GM21786 (cell line): ENCODE measurements around the gene TSR3.

Experiments used
- ATAC-seq: cut with Tn5 transposase; IDR thresholded peaks from one replicate; pipeline ENCODE4 v1.9.1; 2021; ENCODE audit not compliant: unreplicated experiment

TSR3 gene

DNA sequence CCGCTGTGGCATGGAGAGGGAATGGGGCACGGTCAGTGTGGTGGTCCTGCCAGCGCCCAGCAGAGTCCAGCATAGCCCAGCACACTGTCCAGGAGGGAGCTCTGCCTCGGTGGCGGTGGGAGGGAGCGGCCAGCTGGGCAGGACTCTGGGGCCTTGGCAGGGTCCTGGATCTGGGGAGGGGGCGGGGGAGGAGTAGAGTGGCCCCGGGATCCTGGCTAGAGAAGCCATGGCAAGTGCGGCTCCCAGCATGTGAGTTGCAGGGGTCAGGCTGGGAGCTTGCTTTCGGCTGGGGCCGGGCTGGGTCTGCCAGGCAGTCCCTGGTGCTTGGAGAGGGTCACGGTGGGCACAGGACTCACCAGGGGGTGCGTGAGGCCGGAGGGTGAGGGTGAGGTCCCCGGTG lies 3.9 kb upstream of the TSR3 start:
- no peak for ATAC-seq

DNA sequence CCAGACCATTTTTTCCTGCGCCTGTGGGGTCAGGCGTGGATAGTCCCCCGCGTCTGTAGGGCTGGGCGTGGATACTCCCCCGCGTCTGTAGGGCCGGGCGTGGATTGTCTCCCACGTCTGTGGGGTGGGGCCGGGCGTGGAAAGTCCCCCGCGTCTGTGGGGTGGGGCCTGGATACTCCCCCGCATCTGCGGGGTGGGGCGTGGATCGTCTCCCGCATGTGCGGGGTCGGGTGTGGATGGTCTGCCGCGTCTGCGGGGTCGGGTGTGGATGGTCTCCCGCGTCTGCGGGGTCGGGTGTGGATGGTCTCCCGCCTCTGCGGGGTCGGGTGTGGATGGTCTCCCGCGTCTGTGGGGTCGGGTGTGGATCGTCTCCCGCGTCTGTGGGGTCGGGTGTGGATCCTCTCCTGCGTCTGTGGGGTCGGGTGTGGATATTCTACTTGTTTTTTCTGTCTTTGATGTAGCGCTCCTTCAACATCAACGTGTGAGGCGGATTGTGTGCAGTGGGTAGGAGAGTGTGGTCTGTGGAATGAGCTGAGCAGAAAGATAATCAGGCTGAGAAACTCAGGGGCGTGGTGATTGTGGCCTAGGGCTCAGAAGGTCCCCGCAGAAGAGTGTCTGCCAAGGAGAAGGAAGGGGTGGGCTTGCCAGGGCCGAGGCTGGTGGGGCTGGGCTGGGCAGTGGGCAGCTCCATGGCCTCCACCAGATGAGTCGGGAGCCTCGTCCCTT lies 3.3 kb upstream of the TSR3 start:
- no peak for ATAC-seq

DNA sequence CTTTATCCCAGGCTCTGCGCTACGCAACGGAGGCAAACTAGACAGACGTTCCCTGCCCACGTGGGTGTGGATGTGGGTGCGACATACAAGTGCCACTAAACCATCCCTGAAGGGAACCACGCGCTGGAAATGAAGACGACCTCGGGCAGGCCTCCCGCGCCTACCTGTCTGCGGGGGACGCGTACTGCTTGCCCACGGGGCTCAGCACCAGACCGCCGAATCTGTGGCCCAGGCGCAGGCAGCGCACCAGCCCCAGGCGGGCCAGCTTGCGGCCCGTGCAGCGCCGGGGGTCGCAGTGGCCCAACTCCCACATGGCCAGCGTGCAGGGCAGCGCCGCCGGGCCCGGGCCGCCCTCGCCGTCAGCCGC lies 480 bp downstream of the TSR3 start:
- ATAC-seq, result peak; percentile 8

DNA sequence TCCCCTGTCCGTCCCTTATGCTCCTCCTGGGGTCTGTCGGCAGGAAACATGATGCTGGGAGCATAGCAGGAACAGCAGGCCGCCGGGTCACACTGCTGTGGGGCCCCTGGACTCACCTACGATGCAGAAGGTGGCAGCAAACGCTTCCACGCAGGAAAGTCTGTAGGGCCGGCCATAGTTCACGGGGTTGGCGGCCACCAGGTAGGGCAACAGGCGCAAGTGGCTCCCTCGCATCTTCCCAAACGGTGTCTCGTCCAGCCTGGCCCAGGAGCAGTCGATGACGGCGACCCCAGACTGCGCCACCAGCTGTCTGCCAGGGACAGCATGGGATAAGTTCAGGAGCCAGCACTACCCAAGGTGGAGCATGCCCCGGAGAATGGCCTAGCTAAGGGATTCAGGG lies 987 bp downstream of the TSR3 start:
- no peak for ATAC-seq

GRCh38 chr16:1349951-1350350 lies 1.7 kb downstream of the TSR3 start:
- no peak for ATAC-seq

DNA sequence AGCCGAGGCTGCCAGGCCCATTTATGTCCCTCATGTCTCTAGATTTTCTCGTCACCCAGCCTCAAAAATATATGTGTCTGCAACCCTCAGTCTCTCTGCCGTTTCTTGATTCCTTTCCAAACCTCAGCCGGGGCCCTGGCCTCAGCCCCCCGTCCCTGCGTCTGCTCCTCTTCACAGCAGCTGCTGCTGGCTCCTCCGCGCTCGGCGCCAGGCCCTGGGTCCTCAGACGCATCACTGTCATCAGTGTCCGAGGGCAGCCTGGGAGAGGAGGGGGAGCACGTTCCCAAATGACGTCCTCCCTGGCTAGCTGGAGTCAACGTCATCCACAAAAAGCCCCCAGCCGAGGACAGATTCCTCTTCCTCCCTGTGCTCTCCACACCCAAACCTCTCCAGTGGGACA lies 2.3 kb downstream of the TSR3 start:
- ATAC-seq, result no peak

GRCh38 chr16:1348926-1349325 lies 2.8 kb downstream of the TSR3 start:
- ATAC-seq, result no peak

GRCh38 chr16:1348441-1348840 lies 3.2 kb downstream of the TSR3 start:
- no peak for ATAC-seq

- no peak for ATAC-seq
Measured at GRCh38 chr16:1347962-1348361, 3.7 kb downstream of the TSR3 start.

DNA sequence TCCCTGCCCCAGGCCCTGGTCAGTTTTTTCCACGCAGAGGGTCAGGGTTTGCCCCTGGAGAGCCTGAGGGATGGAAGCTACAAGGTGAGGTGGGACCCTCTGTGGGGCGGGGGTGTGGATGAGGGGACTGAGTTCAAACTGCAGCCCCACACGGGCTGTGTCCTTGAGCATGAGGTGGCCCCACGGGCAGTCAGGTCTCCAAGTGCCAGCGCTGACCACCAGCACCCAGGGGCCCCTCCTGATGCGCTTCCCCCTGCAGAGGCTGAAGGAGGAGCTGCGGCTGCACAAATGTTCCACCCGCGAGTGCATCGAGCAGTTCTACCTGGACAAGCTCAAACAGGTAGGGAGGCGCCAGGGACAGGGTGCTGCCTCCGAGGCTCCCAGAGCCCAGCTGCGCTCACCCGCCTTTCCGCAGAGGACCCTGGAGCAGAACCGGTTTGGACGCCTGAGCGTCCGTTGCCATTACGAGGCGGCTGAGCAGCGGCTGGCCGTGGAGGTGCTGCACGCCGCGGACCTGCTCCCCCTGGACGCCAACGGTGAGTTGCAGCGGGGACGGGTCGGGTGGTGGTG lies 4.3 kb downstream of the TSR3 start:
- ATAC-seq, result no peak

- no peak for ATAC-seq
Measured at GRCh38 chr16:1346422-1347285, 5.0 kb downstream of the TSR3 start.

- no peak for ATAC-seq
Measured at GRCh38 chr16:1345651-1346421, 5.8 kb downstream of the TSR3 start.

DNA sequence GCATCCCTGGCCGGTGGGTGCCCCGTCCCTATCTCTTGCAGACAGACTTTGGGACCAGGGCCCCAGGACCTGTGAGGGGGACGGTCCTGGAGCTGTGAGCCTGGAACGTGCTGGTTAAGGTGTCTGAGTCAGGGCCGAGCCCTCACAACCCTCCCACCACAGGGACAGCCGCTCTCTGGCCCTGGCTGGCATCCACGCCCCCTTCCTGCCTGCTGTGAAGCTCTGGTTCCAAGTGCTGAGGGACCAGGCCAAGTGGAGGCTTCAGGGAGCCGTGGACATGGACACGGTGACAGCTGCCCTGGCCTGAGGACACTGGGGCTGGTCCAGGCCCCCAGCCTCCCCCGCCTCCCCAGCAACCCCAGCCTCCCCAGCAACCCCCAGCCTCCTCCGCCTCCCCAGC lies 6.6 kb downstream of the TSR3 start:
- no peak for ATAC-seq

DNA sequence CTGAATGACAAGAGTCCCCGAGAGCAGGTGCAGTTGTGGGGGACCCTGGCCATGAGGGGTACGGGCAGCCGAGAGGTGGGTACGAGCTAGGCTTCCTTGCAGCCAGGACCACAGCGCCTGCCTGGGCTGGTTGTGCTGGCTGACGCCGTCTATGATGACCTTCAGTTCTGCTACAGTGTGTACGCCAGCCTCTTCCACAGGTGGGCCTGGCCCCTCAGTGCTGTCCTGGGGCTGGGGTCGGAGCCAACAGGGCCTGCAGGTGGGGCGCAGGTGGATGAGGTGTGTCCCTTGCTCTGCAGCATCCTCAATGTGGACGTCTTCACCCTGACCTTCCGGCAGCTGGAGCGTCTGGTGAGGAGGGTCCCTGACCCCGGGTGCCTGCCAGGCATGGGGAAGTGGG lies 7.2 kb downstream of the TSR3 start:
- no peak for ATAC-seq

DNA sequence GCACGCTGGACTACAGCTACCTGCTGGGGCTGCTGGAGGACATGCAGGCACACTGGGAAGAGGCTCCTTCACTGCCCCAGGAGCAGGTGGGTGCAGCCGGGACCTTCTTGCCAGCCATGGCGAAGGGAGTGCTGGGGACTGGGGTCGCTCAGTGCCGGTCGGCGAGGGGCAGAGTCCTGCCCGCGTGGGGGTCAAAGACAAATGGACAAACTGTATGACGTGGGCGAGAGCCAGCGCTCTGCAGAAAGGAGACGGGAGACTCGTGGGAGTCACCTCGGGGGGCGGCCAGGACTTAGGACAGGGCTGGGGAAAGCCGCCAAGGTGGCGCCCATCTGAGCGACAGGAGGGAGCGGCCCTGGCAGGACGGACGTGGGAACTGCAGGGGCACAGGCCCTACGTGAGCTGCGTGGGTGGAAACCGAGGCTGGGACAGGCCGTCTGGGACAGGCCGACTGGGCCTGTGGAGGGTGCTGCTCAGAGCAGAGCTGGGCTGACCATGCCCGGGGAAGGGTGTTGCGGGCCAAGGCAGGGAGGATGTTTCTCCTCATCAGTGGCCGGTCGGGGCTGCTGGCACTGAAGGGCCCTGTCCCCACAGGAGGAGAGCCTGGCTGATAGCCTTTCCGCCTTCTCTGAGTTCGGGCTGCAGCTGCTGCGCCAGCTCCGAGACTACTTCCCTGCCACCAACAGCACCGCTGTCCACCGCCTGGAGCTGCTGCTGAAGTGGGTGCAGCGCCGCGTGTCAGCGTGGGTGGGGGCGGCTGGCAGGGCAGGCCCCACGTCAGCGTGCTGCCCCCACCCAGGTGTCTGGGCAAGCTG lies 8.0 kb downstream of the TSR3 start:
- ATAC-seq, result no peak

- peak; percentile 82 for ATAC-seq
Measured at GRCh38 chr16:1342526-1343427, 8.9 kb downstream of the TSR3 start.

DNA sequence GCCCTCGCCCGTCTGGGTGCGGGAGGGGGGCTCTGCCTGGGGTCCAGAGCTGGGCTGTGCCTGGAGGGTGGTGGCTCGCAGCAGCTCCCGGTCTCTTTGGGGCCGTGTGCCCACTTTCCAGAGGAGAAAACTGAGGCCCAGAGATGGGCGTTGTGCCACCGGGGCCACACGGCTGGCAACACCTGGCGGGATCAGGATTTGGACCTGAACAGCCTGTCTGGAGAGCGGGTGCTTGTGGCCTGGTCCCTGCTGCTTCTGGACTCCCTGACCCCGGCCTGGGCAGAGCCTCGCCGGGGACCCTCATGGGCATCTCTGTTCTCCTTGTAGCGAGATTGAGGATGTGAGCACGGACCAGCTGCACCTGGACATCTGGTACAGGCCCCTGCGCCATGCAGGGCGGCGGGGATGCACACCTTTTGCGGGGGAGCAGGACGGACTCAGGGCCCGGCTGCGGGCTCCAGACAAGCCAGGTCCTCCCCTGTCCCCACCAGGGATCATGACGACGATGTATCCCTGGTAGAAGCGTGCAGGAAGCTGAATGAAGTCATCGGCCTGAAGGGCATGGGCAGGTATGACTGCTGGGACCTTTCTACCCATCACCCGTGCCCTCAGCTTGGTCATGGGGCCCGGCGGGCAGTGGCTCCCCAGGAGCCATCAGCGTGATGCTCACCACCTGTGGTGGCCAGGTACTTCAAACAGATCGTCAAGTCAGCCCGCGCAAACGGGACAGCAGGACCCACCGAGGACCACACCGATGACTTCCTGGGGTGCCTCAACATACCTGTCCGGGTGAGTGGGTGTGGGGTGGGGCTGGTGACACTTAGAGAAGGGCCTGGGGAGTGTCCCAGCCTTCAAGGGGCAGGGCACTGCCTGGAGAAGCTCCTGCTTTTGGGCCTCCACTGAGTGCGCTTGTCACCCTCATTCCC lies 9.9 kb downstream of the TSR3 start:
- ATAC-seq, result no peak

- ATAC-seq, result no peak
Measured at GRCh38 chr16:1340730-1341494, 10.8 kb downstream of the TSR3 start.
